Large intestine (tissue), 3 donors: Measurements from ENCODE around the gene CFAP46. TPM values are rescaled to one million over a fixed set of nuclear protein-coding genes. Genes with fewer than 3 reads are reported as not detected.

Experiments used
- DNase-seq, 2 donors: peaks; one replicate each; pipeline versions ENCODE4 v3.0.0 to v3.0.0-alpha.2; 2013
- H3K27ac ChIP-seq: one replicate; pipeline ENCODE4 v1.5.1; 2013; ENCODE audit warnings: low read length
- H3K27me3 ChIP-seq: 2 replicates; pipeline ENCODE4 v1.6.1; 2013; ENCODE audit warnings: low read length; ENCODE audit not compliant: control insufficient read depth, insufficient read depth
- H3K36me3 ChIP-seq: 2 replicates; pipeline ENCODE4 v1.6.1; 2013; ENCODE audit warnings: low read length; ENCODE audit not compliant: control insufficient read depth, insufficient read depth
- H3K4me1 ChIP-seq: one replicate; pipeline ENCODE4 v1.6.1; 2013; ENCODE audit warnings: low read length; ENCODE audit not compliant: control insufficient read depth, insufficient read depth
- H3K4me3 ChIP-seq: one replicate; pipeline ENCODE4 v1.5.1; 2013; ENCODE audit warnings: low read length
- H3K9me3 ChIP-seq: one replicate; pipeline ENCODE4 v1.6.1; 2013; ENCODE audit warnings: mild to moderate bottlenecking, low read depth, low read length, moderate library complexity; ENCODE audit not compliant: control insufficient read depth
- WGBS: methylation state at CpG from one replicate; pipeline ENCODE4 v1.1.5; 2013; ENCODE audit warnings: low lambda C conversion rate; ENCODE audit not compliant: insufficient coverage; 5-methylcytosine and 5-hydroxymethylcytosine counted together
- polyA plus RNA-seq: library from polyadenylated mRNA; unstranded; fragments of 120-200 nt; gene quantifications from one replicate; pipeline ENCODE4 v1.2.1, GENCODE V29; 2013

The CFAP46 gene
- polyA plus RNA-seq, 1 donor, result 0.75 TPM

GRCh38 chr10:132808383-132809231, 133.8 kb downstream of the CFAP46 start:
- no peaks in the 10 kb centered on the region for H3K36me3 ChIP-seq
- H3K4me3 ChIP-seq, result no peak overlapping the region
- peaks cover 3% of the 10 kb centered on the region for H3K27me3 ChIP-seq
- no peaks in the 10 kb centered on the region for H3K4me1 ChIP-seq
- no peak for DNase-seq
- peaks cover 5% of the 10 kb centered on the region for H3K9me3 ChIP-seq
- WGBS, result no CpG with 5 or more reads among the region's 42 CpGs
- no peak overlapping the region for H3K27ac ChIP-seq

DNA sequence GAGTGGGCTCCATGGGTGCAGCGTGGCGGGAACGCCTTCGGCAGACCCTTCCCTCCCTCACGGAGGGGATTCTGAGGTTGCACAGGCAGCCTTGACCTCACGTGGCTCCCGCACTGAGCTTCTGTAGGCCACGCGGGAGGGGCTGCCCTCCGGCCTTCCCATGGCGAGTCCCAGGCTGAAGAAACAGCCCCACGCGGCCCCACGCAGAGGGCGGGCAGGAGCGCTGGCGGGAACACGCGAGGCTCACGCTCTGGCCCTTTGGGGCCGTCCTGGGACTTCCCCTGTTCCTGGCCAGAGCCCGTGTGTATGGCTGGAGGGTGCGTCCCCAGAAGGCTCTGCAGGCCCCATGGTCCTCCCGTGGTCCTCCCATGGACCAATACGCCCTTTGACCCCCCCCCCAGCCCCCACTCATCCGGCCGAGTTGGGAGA, 134.7 kb downstream of the CFAP46 start:
- no CpG with 5 or more reads among the region's 27 CpGs for WGBS
- Histone ChIP-seq H3K36me3 (no peaks in the 10 kb centered on the region), H3K27me3 (peaks cover 3% of the 10 kb centered on the region), H3K9me3 (peaks cover 5% of the 10 kb centered on the region), H3K27ac (no peak overlapping the region), H3K4me1 (no peaks in the 10 kb centered on the region), H3K4me3 (no peak overlapping the region)
- DNase-seq, result no peak

DNA sequence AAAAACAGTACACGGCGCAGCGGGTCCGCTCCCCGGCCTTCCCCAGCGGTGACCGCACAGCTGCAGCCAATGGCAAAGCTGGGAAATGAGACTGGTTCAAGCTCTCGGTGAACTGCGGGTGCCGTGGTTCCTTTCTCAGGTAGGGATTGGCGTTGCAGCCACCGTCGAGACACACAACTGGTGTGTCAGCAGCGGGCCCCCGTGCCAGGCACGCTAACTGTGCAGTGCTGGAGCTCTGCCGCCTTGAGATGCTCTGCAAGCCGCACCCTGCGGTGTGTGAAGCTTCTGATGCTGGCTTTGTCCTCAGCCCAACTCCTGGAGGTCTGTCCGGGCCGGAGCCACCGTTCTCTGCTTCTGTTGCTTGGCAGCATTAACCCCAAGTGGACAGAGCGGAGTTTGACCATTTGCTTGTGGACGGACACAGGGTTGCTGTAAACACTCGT, 135.8 kb downstream of the CFAP46 start:
- Histone ChIP-seq H3K36me3 (no peaks in the 10 kb centered on the region), H3K27ac (no peak overlapping the region), H3K27me3 (peaks cover 3% of the 10 kb centered on the region), H3K4me3 (no peak overlapping the region), H3K4me1 (no peaks in the 10 kb centered on the region), H3K9me3 (peaks cover 8% of the 10 kb centered on the region)
- DNase-seq, result no peak
- no CpG with 5 or more reads among the region's 25 CpGs for WGBS

GRCh38 chr10:132806110-132806509, 136.3 kb downstream of the CFAP46 start:
- WGBS, result 73% methylated on average over 3 of the region's 7 CpGs
- no peak for DNase-seq
- peaks cover 3% of the 10 kb centered on the region for H3K27me3 ChIP-seq
- H3K4me1 ChIP-seq, result no peaks in the 10 kb centered on the region
- no peak overlapping the region for H3K4me3 ChIP-seq
- no peak overlapping the region for H3K27ac ChIP-seq
- H3K36me3 ChIP-seq, result no peaks in the 10 kb centered on the region
- peaks cover 8% of the 10 kb centered on the region for H3K9me3 ChIP-seq

GRCh38 chr10:132805599-132805998, 136.8 kb downstream of the CFAP46 start:
- no peaks in the 10 kb centered on the region for H3K4me1 ChIP-seq
- WGBS, result no CpG with 5 or more reads among the region's 21 CpGs
- H3K27ac ChIP-seq, result no peak overlapping the region
- H3K27me3 ChIP-seq, result peaks cover 3% of the 10 kb centered on the region
- peaks cover 8% of the 10 kb centered on the region for H3K9me3 ChIP-seq
- no peak for DNase-seq
- no peaks in the 10 kb centered on the region for H3K36me3 ChIP-seq
- H3K4me3 ChIP-seq, result no peak overlapping the region

DNA sequence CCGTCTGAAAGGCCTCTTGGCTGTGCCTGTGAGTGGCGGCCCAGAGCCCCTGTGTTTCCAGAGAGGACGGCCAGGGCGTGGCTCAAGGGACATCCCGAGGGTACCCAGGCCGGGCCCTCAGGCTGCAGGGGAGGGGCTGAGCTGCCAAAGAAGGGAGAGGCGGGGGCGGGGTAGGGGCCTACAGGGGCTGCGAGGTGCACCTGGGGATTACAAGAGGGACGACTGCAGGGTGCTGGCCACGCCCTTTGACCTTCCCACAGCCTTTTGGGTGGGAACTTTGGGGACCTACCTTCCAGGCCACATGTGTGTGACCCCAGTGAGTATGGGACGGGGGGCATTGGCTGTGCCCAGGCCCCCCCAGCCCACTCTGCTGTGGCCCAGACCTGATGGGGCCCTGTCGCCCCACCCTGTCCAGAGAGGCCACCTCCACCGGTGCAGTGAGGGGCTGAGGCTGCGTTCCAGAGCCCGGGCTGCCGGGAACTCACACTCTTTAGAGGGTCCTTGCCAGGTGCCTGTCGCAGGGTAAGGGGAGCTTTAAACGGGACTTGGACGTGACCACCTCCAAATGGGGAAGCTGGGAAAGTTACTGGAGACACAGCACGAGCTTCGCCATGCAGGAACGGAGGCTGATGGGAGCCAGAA, 137.5 kb downstream of the CFAP46 start:
- Histone ChIP-seq H3K36me3 (no peaks in the 10 kb centered on the region), H3K27me3 (peaks cover 3% of the 10 kb centered on the region), H3K27ac (no peak overlapping the region), H3K4me3 (no peak overlapping the region), H3K9me3 (peaks cover 8% of the 10 kb centered on the region), H3K4me1 (no peaks in the 10 kb centered on the region)
- WGBS, result 40% methylated on average over 2 of the region's 23 CpGs
- DNase-seq, result no peak

- Histone ChIP-seq H3K36me3 (no peaks in the 10 kb centered on the region), H3K27me3 (peaks cover 3% of the 10 kb centered on the region), H3K27ac (no peak overlapping the region), H3K4me3 (no peak overlapping the region), H3K4me1 (no peaks in the 10 kb centered on the region), H3K9me3 (peaks cover 8% of the 10 kb centered on the region)
- 95% methylated on average over 4 of the region's 11 CpGs for WGBS
- no peak for DNase-seq
Observed at GRCh38 chr10:132804287-132804686, 138.1 kb downstream of the CFAP46 start.

- Histone ChIP-seq H3K4me3 (no peak overlapping the region), H3K36me3 (no peaks in the 10 kb centered on the region), H3K4me1 (no peaks in the 10 kb centered on the region), H3K9me3 (peaks cover 8% of the 10 kb centered on the region), H3K27me3 (peaks cover 3% of the 10 kb centered on the region), H3K27ac (no peak overlapping the region)
- WGBS, result no CpG with 5 or more reads among the region's 34 CpGs
- DNase-seq, result no peak
Observed at GRCh38 chr10:132803416-132804210, 138.8 kb downstream of the CFAP46 start.

DNA sequence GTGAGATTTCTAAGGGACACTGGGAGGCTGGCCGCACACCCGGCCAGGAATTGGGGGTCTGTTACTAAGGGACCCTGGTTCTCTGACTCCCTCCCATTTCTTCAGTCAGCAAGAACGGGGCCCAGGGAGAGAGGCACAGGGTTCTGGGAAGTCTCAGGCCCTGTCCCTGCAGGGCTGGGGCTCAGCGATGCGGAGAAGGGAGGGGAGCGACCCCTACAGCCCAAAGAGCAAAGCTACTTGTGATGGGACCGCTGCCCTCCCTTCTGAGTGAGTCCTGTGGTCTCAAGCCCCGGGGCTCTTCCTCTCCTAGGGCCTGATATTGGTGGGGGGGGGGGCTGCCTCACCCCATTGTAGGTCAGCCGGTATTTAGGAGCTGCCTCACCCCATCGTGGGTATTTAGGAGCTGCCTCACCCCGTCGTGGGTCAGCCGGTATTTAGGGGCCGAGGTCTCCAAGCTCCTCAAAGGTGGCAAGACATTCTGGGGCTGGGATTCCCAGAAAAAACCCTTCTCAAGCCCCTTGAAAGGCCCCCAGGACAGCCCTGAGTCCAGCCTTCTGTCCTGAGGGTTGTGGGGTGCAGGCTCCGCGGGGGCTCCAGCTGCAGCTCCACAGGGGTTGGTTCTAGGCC, 139.6 kb downstream of the CFAP46 start:
- Histone ChIP-seq H3K36me3 (no peaks in the 10 kb centered on the region), H3K9me3 (peaks cover 8% of the 10 kb centered on the region), H3K27ac (no peak overlapping the region), H3K4me1 (no peaks in the 10 kb centered on the region), H3K4me3 (no peak overlapping the region), H3K27me3 (no peaks in the 10 kb centered on the region)
- WGBS, result no CpG with 5 or more reads among the region's 16 CpGs
- DNase-seq, result no peak

- no peaks in the 10 kb centered on the region for H3K4me1 ChIP-seq
- no peak for DNase-seq
- peaks cover under 1% of the 10 kb centered on the region for H3K27me3 ChIP-seq
- H3K36me3 ChIP-seq, result no peaks in the 10 kb centered on the region
- no CpG with 5 or more reads among the region's 8 CpGs for WGBS
- H3K9me3 ChIP-seq, result peaks cover 4% of the 10 kb centered on the region
- no peak overlapping the region for H3K27ac ChIP-seq
- no peak overlapping the region for H3K4me3 ChIP-seq
Observed at GRCh38 chr10:132802048-132802447, 140.3 kb downstream of the CFAP46 start.
